HFFc6 (cell line): ENCODE measurements around the gene TP73. TPM values are rescaled to one million over a fixed set of nuclear protein-coding genes. Genes with fewer than 3 reads are reported as not detected.

Experiments used
- DNase-seq: peaks from one replicate; pipeline ENCODE4 v3.0.0-alpha.2; 2018
- H3K27ac Mint-ChIP-seq: 2 replicates; pipeline ENCODE4 v1.8.0; 2020; ENCODE audit warnings: mild to moderate bottlenecking, mixed read lengths
- H3K27me3 Mint-ChIP-seq: 2 replicates; pipeline ENCODE4 v1.8.0; 2021; ENCODE audit warnings: mild to moderate bottlenecking, moderate library complexity, mixed read lengths; ENCODE audit not compliant: insufficient read depth
- H3K36me3 Mint-ChIP-seq: 2 replicates; pipeline ENCODE4 v1.8.0; 2021; ENCODE audit warnings: low read depth, mixed read lengths
- H3K4me1 Mint-ChIP-seq: 2 replicates; pipeline ENCODE4 v1.8.0; 2020; ENCODE audit warnings: low read depth, mixed read lengths
- H3K4me3 Mint-ChIP-seq: 2 replicates; pipeline ENCODE4 v1.8.0; 2020; ENCODE audit warnings: mild to moderate bottlenecking, moderate library complexity, mixed read lengths
- H3K9me3 Mint-ChIP-seq: 2 replicates; pipeline ENCODE4 v1.8.0; 2020; ENCODE audit warnings: mild to moderate bottlenecking, mixed read lengths
- CTCF ChIP-seq: fragments of 200-600 bp; sonication (generic); IDR thresholded peaks from 2 replicates; pipeline ENCODE4 v1.5.0; 2021; ENCODE audit warnings: antibody characterized with exemption, mild to moderate bottlenecking
- total RNA-seq, 6 experiments: library from RNA; stranded (reverse); fragmentation: NEBNext Ultra II Directional; extraction: Animal tissue kit (Norgen Biotek cat#: 25700); gene quantifications; 2 replicates in 1 of 6; 3 replicates in 5 of 6; pipeline ENCODE4 v1.2.3, GENCODE V29; 2021

The TP73 gene
- total RNA-seq, 6 experiments from 2014 or later = not detected

- no peak for DNase-seq
- Mint-ChIP-seq H3K4me3 (no peak overlapping the region), H3K27me3 (peaks cover 45% of the 10 kb centered on the region), H3K27ac (no peak overlapping the region), H3K4me1 (peaks cover 5% of the 10 kb centered on the region; the same call in 1 of the 2 replicates), H3K36me3 (no peaks in the 10 kb centered on the region), H3K9me3 (no peaks in the 10 kb centered on the region)
- no peak for TF ChIP-seq CTCF
Observed at GRCh38 chr1:3697104-3697503, 44.8 kb downstream of the TP73 start.

- Mint-ChIP-seq H3K27ac (no peak overlapping the region), H3K4me1 (peaks cover 5% of the 10 kb centered on the region; the same call in 1 of the 2 replicates), H3K27me3 (peaks cover 45% of the 10 kb centered on the region), H3K4me3 (no peak overlapping the region), H3K36me3 (no peaks in the 10 kb centered on the region), H3K9me3 (no peaks in the 10 kb centered on the region)
- TF ChIP-seq CTCF = no peak
- DNase-seq = no peak
Observed at GRCh38 chr1:3697810-3698209, 45.5 kb downstream of the TP73 start.

GRCh38 chr1:3698660-3699408 is 46.5 kb downstream of the TP73 start:
- Mint-ChIP-seq H3K27me3 (peaks cover 42% of the 10 kb centered on the region), H3K9me3 (no peaks in the 10 kb centered on the region), H3K4me3 (no peak overlapping the region), H3K4me1 (peaks cover 9% of the 10 kb centered on the region; the same call in 1 of the 2 replicates), H3K36me3 (no peaks in the 10 kb centered on the region), H3K27ac (no peak overlapping the region)
- no peak for TF ChIP-seq CTCF
- DNase-seq = no peak

- no peak for TF ChIP-seq CTCF
- Mint-ChIP-seq H3K27me3 (peaks cover 42% of the 10 kb centered on the region), H3K4me1 (peaks cover 9% of the 10 kb centered on the region; the same call in 1 of the 2 replicates), H3K4me3 (no peak overlapping the region), H3K27ac (no peak overlapping the region), H3K9me3 (no peaks in the 10 kb centered on the region), H3K36me3 (no peaks in the 10 kb centered on the region)
- DNase-seq = no peak
Observed at GRCh38 chr1:3699596-3699995, 47.3 kb downstream of the TP73 start.

GRCh38 chr1:3700631-3701030 is 48.3 kb downstream of the TP73 start:
- no peak overlapping the region for H3K4me3 Mint-ChIP-seq
- no peaks in the 10 kb centered on the region for H3K9me3 Mint-ChIP-seq
- DNase-seq = no peak
- no peak overlapping the region for H3K27ac Mint-ChIP-seq
- peaks cover 8% of the 10 kb centered on the region; the same call in 1 of the 2 replicates for H3K4me1 Mint-ChIP-seq
- TF ChIP-seq CTCF = no peak
- H3K27me3 Mint-ChIP-seq = peaks cover 42% of the 10 kb centered on the region
- H3K36me3 Mint-ChIP-seq = no peaks in the 10 kb centered on the region
